HL-60 (cell line): ENCODE results near the gene SLC22A23.

Source experiments
- POLR2AphosphoS5 ChIP-seq: IDR thresholded peaks from 2 replicates; pipeline ENCODE4 v1.6.1; 2012; ENCODE audit warnings: low read depth
- SPI1 ChIP-seq: IDR thresholded peaks from 2 replicates; pipeline ENCODE4 v1.6.1; 2012; ENCODE audit warnings: low read depth, mild to moderate bottlenecking, borderline replicate concordance
- TF ChIP-seq, protein P1 (sequence below): IDR thresholded peaks from one replicate; pipeline ENCODE4 v1.5.1; 2011; ENCODE audit warnings: low read length, control low read depth, inconsistent platforms; ENCODE audit not compliant: insufficient read depth
- TF ChIP-seq, protein P2 (sequence below): IDR thresholded peaks from 2 replicates; pipeline ENCODE4 v1.6.1; 2012; ENCODE audit warnings: low read depth; ENCODE audit not compliant: insufficient replicate concordance

DNA sequence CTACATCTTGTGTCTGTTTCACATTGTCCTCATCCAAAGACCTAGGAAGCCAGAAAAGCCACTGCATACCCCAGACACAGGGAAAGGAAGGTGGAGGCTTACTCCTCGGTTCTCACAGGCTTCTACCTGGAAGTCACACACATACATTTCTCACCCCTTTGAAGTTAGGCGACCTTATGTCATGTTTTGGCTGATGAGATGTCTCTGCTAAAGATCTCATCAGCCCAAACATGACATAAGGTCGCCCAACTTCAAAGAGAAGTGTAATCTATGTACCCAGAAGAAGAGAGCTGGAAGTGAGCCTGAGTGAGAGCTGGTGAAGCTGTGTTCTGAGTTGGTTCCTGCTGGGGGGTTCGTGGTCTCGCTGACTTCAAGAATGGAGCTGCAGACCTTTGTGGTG lies 47.5 kb upstream of the SLC22A23 start:
- TF ChIP-seq, protein P1, sequence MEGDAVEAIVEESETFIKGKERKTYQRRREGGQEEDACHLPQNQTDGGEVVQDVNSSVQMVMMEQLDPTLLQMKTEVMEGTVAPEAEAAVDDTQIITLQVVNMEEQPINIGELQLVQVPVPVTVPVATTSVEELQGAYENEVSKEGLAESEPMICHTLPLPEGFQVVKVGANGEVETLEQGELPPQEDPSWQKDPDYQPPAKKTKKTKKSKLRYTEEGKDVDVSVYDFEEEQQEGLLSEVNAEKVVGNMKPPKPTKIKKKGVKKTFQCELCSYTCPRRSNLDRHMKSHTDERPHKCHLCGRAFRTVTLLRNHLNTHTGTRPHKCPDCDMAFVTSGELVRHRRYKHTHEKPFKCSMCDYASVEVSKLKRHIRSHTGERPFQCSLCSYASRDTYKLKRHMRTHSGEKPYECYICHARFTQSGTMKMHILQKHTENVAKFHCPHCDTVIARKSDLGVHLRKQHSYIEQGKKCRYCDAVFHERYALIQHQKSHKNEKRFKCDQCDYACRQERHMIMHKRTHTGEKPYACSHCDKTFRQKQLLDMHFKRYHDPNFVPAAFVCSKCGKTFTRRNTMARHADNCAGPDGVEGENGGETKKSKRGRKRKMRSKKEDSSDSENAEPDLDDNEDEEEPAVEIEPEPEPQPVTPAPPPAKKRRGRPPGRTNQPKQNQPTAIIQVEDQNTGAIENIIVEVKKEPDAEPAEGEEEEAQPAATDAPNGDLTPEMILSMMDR, result no peak
- TF ChIP-seq POLR2AphosphoS5, result no peak
- TF ChIP-seq SPI1, result no peak
- TF ChIP-seq, protein P2, sequence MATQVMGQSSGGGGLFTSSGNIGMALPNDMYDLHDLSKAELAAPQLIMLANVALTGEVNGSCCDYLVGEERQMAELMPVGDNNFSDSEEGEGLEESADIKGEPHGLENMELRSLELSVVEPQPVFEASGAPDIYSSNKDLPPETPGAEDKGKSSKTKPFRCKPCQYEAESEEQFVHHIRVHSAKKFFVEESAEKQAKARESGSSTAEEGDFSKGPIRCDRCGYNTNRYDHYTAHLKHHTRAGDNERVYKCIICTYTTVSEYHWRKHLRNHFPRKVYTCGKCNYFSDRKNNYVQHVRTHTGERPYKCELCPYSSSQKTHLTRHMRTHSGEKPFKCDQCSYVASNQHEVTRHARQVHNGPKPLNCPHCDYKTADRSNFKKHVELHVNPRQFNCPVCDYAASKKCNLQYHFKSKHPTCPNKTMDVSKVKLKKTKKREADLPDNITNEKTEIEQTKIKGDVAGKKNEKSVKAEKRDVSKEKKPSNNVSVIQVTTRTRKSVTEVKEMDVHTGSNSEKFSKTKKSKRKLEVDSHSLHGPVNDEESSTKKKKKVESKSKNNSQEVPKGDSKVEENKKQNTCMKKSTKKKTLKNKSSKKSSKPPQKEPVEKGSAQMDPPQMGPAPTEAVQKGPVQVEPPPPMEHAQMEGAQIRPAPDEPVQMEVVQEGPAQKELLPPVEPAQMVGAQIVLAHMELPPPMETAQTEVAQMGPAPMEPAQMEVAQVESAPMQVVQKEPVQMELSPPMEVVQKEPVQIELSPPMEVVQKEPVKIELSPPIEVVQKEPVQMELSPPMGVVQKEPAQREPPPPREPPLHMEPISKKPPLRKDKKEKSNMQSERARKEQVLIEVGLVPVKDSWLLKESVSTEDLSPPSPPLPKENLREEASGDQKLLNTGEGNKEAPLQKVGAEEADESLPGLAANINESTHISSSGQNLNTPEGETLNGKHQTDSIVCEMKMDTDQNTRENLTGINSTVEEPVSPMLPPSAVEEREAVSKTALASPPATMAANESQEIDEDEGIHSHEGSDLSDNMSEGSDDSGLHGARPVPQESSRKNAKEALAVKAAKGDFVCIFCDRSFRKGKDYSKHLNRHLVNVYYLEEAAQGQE, result no peak
